GM12875 (cell line): Measurements from ENCODE around the gene SLC26A3.

Source experiments
- H3K4me3 ChIP-seq: one replicate; pipeline ENCODE4 v1.5.1; 2011; ENCODE audit warnings: low read depth, low read length, control low read depth
- CTCF ChIP-seq: IDR thresholded peaks from 2 replicates; pipeline ENCODE4 v1.5.1; 2011; ENCODE audit warnings: low read depth, mild to moderate bottlenecking, control low read depth, inconsistent platforms, low read length, moderate library complexity, borderline replicate concordance; ENCODE audit not compliant: insufficient read depth

Gene SLC26A3

GRCh38 chr7:107742678-107743566 lies 60.1 kb downstream of the SLC26A3 start:
- peak overlapping the region; percentile 64 for H3K4me3 ChIP-seq
- no peak for TF ChIP-seq CTCF

GRCh38 chr7:107728276-107728675 lies 74.7 kb downstream of the SLC26A3 start:
- no peak overlapping the region for H3K4me3 ChIP-seq
- TF ChIP-seq CTCF: no peak

GRCh38 chr7:107726356-107727130 lies 76.5 kb downstream of the SLC26A3 start:
- no peak overlapping the region for H3K4me3 ChIP-seq
- no peak for TF ChIP-seq CTCF

GRCh38 chr7:107725138-107725740 lies 77.8 kb downstream of the SLC26A3 start:
- H3K4me3 ChIP-seq: no peak overlapping the region
- TF ChIP-seq CTCF: 0 out of 2 replicates have a peak, but pooled peaks have one; percentile 22

- no peak for TF ChIP-seq CTCF
- no peak overlapping the region for H3K4me3 ChIP-seq
These were observed 79.8 kb downstream of the SLC26A3 start for GRCh38 chr7:107723255-107723654.

- no peak overlapping the region for H3K4me3 ChIP-seq
- TF ChIP-seq CTCF: no peak
These were observed 81.7 kb downstream of the SLC26A3 start for GRCh38 chr7:107721286-107721685.
